Gastroesophageal sphincter (tissue), 3 donors: ENCODE results near the gene MEF2D.

ENCODE experiments used
- CTCF ChIP-seq, 4 experiments: fragments of 200-600 bp in 2 of 4; fragments of 450-650 bp in 2 of 4; sonication (generic) in 1 of 4; IDR thresholded peaks; one replicate each; pipeline ENCODE4 v1.5.1; 2017 to 2019; ENCODE audit warnings: antibody characterized with exemption in 4 of 4, mild to moderate bottlenecking in 2 of 4, moderate library complexity in 2 of 4
- POLR2A ChIP-seq, 2 donors: fragments of 450-650 bp; IDR thresholded peaks; one replicate each; pipeline ENCODE4 v1.6.1; 2017; ENCODE audit warnings: antibody characterized with exemption in 2 of 2, mild to moderate bottlenecking in 2 of 2, moderate library complexity in 1 of 2
- POLR2AphosphoS5 ChIP-seq: sonication (generic); formaldehyde crosslinking; IDR thresholded peaks from one replicate; pipeline ENCODE4 v1.6.1; 2017; ENCODE audit warnings: antibody characterized with exemption

GRCh38 chr1:156416993-156417392 lies 83.6 kb downstream of the MEF2D start:
- TF ChIP-seq POLR2A (IDR thresholded peaks at IDR 0.05) (no peak), CTCF (IDR thresholded peaks at IDR 0.05) (no peak), POLR2AphosphoS5 (no peak)
